Activated T-cell treated with anti-CD3 and anti-CD28 coated beads, Interleukin-2, amount 50 U/mL, for 24 hours (primary cell): ENCODE results near the gene FAM174C.

Source experiments
- DNase-seq: peaks from one replicate; pipeline ENCODE4 v3.0.0-alpha.2; 2020
- H3K27ac Mint-ChIP-seq: 2 replicates; pipeline ENCODE4 v1.8.0; 2020; ENCODE audit warnings: mild to moderate bottlenecking, mixed read lengths
- H3K27me3 Mint-ChIP-seq: 2 replicates; pipeline ENCODE4 v1.8.0; 2020; ENCODE audit warnings: mixed read lengths
- H3K36me3 Mint-ChIP-seq: 2 replicates; pipeline ENCODE4 v1.8.0; 2020; ENCODE audit warnings: low read depth, mixed read lengths
- H3K4me1 Mint-ChIP-seq: 2 replicates; pipeline ENCODE4 v1.8.0; 2020; ENCODE audit warnings: low read depth, mixed read lengths
- H3K4me3 Mint-ChIP-seq: 2 replicates; pipeline ENCODE4 v1.8.0; 2020; ENCODE audit warnings: mild to moderate bottlenecking, moderate library complexity, mixed read lengths
- H3K9me3 Mint-ChIP-seq: 2 replicates; pipeline ENCODE4 v1.8.0; 2020; ENCODE audit warnings: mixed read lengths

Gene FAM174C

DNA sequence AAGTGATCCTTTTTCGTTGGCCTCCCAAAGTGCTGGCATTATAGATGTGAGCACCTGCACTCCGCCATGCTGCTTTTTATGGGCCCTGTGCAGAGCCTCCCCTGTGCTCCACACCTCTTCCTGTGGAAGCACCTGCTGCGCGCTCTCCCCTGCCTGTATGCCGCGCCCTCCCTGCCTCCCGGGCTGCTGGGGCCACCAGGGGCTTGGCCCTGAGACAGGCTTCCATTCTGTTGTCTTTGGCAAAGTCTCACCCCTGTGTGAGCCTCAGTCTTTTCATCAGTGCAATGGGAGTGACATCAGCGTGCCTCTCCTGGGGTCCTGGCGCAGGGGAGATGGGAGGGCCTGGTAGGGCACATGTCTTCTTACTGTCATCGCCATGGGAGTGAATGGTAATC, 1.3 kb downstream of the FAM174C start:
- DNase-seq: peak; percentile 72
- Mint-ChIP-seq H3K4me3 (peak overlapping the region; percentile 81), H3K27me3 (no peaks in the 10 kb centered on the region), H3K4me1 (peaks cover 49% of the 10 kb centered on the region), H3K27ac (peak overlapping the region; percentile 95), H3K9me3 (no peaks in the 10 kb centered on the region), H3K36me3 (peaks cover 73% of the 10 kb centered on the region)

DNA sequence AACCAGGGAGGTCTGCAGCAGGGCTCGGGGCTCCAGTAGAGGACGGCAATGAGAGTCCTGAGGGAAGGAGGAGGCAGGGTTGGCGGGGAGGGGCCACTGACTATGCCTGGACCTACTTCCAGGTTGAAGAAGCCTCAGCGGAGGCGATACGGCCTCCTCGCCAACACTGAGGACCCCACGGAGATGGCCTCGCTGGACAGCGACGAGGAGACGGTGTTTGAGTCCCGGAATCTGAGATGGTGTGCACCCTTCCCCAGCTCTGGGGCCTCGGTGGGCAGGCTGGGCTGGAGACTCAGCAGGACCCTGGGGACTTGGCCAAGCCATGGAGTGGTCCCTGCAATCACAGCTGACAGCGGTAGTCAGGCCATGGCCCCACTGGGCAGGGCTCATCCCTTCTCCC, 1.7 kb downstream of the FAM174C start:
- no peak for DNase-seq
- Mint-ChIP-seq H3K36me3 (peaks cover 69% of the 10 kb centered on the region), H3K4me3 (peak overlapping the region; percentile 81), H3K9me3 (no peaks in the 10 kb centered on the region), H3K27ac (peak overlapping the region; percentile 95), H3K4me1 (peaks cover 45% of the 10 kb centered on the region), H3K27me3 (no peaks in the 10 kb centered on the region)

- H3K36me3 Mint-ChIP-seq: peaks cover 59% of the 10 kb centered on the region
- H3K4me3 Mint-ChIP-seq: peak overlapping the region; percentile 81
- peak overlapping the region; percentile 74 for H3K27ac Mint-ChIP-seq
Observed at GRCh38 chr19:1278074-1278473, 2.7 kb downstream of the FAM174C start.

DNA sequence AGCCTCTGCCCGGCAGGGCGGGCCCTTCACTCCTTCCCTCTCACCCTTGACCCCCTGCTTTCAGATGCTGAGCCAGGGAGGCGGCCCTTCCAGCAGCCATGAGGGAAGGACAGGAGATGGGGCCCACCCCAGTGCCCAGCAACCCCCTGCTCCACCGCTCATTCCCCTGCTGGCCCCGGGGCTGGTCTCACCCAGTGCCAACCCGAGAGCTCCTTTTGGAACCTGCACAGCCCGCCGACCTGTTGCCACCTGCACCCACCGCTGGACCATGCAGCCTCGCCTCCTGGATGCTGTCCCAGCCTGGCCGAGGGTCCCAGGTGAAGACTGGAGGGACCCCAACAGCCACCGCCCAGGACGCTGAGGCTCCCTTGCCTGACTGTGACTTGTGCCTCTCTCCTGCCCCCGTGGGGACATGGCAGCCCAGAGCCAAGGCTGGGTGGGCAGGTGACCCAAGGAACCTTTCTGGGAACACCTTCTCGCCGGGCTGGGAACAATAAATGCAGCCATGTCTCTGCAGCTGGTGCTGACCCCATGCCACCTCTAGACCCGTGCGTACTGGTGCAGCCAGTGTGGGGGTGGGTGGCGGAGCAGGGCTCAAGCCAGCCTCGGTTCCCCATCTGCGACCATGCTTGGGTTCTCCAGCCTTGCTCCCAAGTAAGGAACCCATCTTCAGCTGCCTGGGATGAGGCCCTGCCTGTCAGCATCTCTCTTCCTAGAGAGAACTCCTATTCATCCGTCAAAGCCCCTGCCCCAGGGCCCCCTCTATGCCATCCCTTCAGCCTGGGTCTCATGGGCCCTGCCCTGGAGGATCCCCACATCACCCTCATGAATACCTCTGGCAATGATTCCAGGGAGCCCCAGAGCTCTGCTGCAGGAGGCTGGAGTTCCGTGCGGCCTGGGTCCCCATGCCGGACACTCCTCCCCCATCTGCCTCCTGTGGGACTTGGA, 3.7 kb downstream of the FAM174C start:
- H3K4me1 Mint-ChIP-seq: peaks cover 27% of the 10 kb centered on the region
- H3K27ac Mint-ChIP-seq: peak overlapping the region; percentile 79
- H3K36me3 Mint-ChIP-seq: peaks cover 50% of the 10 kb centered on the region
- no peaks in the 10 kb centered on the region for H3K9me3 Mint-ChIP-seq
- H3K4me3 Mint-ChIP-seq: no peak overlapping the region
- DNase-seq: no peak
- H3K27me3 Mint-ChIP-seq: peaks cover 2% of the 10 kb centered on the region

More at GRCh38 chr19:1278074-1278473, 2.7 kb downstream of the FAM174C start:
- no peak for DNase-seq
- Mint-ChIP-seq H3K4me1 (peaks cover 36% of the 10 kb centered on the region), H3K27me3 (no peaks in the 10 kb centered on the region), H3K9me3 (no peaks in the 10 kb centered on the region)

GRCh38 chr19:1279782-1280341, 4.5 kb downstream of the FAM174C start:
- DNase-seq: peak; percentile 86
- peaks cover 41% of the 10 kb centered on the region for H3K36me3 Mint-ChIP-seq
- H3K27me3 Mint-ChIP-seq: peaks cover 11% of the 10 kb centered on the region
- H3K27ac Mint-ChIP-seq: peak overlapping the region; percentile 79
- H3K9me3 Mint-ChIP-seq: no peaks in the 10 kb centered on the region
- peaks cover 21% of the 10 kb centered on the region for H3K4me1 Mint-ChIP-seq
- H3K4me3 Mint-ChIP-seq: peak overlapping the region; percentile 33

- DNase-seq: no peak
- peaks cover 21% of the 10 kb centered on the region for H3K4me1 Mint-ChIP-seq
- H3K4me3 Mint-ChIP-seq: no peak overlapping the region
- no peak overlapping the region for H3K27ac Mint-ChIP-seq
- no peaks in the 10 kb centered on the region for H3K9me3 Mint-ChIP-seq
- peaks cover 16% of the 10 kb centered on the region for H3K27me3 Mint-ChIP-seq
- peaks cover 41% of the 10 kb centered on the region for H3K36me3 Mint-ChIP-seq
Observed at GRCh38 chr19:1280636-1281568, 5.6 kb downstream of the FAM174C start.

DNA sequence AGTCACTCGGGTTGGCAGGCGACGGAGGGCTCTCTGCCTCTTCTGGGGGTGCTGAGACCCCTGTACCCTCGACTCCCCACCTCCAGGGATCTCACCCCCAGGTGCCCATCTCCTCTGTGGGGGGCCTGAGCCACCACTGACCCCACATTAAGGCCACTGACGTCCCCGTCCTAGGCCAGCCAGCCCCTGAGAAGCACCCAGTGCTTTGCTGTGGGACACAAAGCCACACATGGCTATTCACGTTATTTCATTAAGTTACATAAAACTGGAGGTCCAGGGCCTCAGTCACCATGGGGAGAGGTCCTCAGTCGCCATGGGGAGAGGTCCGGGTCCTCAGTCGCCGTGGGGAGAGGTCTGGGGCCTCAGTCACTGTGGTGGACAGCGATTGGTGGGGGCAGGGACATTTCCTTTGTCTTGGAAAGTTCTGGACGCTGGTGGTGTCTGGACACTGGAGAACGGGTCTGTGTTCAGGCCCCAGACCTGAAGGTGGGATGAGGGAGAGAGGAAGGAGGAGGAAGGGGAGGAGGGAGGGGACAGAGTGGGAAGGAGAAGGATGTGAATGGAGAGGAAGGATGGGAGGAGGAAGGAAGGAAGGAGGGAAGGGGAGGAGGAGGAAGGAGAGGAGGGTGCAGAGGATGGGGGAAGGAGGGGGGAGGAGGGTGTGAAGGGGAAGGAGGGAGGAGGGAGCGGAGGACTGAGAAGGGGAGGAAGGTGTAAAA, 6.4 kb downstream of the FAM174C start:
- no peak for DNase-seq
- H3K27me3 Mint-ChIP-seq: peaks cover 20% of the 10 kb centered on the region
- no peak overlapping the region for H3K27ac Mint-ChIP-seq
- no peak overlapping the region for H3K4me3 Mint-ChIP-seq
- no peaks in the 10 kb centered on the region for H3K9me3 Mint-ChIP-seq
- H3K36me3 Mint-ChIP-seq: peaks cover 36% of the 10 kb centered on the region
- H3K4me1 Mint-ChIP-seq: peaks cover 21% of the 10 kb centered on the region

GRCh38 chr19:1282588-1283206, 7.4 kb downstream of the FAM174C start:
- no peak for DNase-seq
- Mint-ChIP-seq H3K4me3 (no peak overlapping the region), H3K9me3 (no peaks in the 10 kb centered on the region), H3K4me1 (peaks cover 15% of the 10 kb centered on the region), H3K27me3 (peaks cover 24% of the 10 kb centered on the region), H3K36me3 (peaks cover 27% of the 10 kb centered on the region), H3K27ac (no peak overlapping the region)

- DNase-seq: no peak
- Mint-ChIP-seq H3K36me3 (peaks cover 20% of the 10 kb centered on the region), H3K27ac (no peak overlapping the region), H3K4me3 (no peak overlapping the region), H3K27me3 (peaks cover 29% of the 10 kb centered on the region), H3K9me3 (no peaks in the 10 kb centered on the region), H3K4me1 (peaks cover 10% of the 10 kb centered on the region)
Observed at GRCh38 chr19:1283207-1283916, 8.0 kb downstream of the FAM174C start.

GRCh38 chr19:1283917-1284292, 8.6 kb downstream of the FAM174C start:
- Mint-ChIP-seq H3K9me3 (no peaks in the 10 kb centered on the region), H3K36me3 (peaks cover 16% of the 10 kb centered on the region), H3K4me1 (peaks cover 10% of the 10 kb centered on the region), H3K27me3 (peaks cover 31% of the 10 kb centered on the region), H3K4me3 (no peak overlapping the region), H3K27ac (no peak overlapping the region)
- no peak for DNase-seq

DNA sequence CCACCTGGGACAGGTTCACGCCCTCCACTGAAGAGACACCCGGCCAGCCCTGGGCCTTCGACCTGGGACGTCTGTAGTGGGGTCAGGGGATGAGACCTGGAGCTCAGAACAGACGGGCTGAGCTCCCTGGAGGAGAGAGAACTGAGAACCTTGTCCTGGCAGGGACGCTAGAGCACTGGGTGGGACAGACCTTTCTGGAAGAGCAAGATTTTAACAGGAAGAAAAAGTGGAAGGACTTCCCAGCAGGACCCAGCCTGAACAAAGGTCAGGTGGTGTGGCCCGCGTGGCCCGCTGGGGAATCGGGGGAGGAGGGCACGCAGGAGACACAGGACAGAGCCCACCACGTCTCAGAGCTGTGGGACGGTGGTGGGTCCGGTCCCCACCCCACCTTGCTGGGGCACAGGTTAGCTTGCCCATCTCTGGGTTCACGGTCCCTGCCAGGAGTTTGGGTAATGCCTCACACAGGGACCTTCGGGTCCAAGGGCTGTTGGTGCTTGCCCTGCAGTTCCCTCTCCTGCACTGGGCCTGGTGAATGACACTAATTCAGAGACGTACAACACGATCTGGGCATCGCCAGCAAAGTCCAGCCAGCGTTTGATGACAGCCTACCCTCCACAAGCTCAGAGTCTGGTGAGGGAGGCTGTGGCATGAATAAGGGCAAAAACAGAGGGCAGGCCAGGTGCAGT, 9.1 kb downstream of the FAM174C start:
- peaks cover 11% of the 10 kb centered on the region for H3K36me3 Mint-ChIP-seq
- H3K27me3 Mint-ChIP-seq: peaks cover 35% of the 10 kb centered on the region
- peak overlapping the region; percentile 1 for H3K4me3 Mint-ChIP-seq
- H3K4me1 Mint-ChIP-seq: peaks cover 10% of the 10 kb centered on the region
- no peaks in the 10 kb centered on the region for H3K9me3 Mint-ChIP-seq
- peak overlapping the region; percentile 1 for H3K27ac Mint-ChIP-seq
- DNase-seq: no peak

GRCh38 chr19:1284979-1285736, 9.8 kb downstream of the FAM174C start:
- no peaks in the 10 kb centered on the region for H3K9me3 Mint-ChIP-seq
- peak overlapping the region; percentile 1 for H3K27ac Mint-ChIP-seq
- H3K4me1 Mint-ChIP-seq: peaks cover 5% of the 10 kb centered on the region
- peak overlapping the region; percentile 1 for H3K4me3 Mint-ChIP-seq
- peaks cover 35% of the 10 kb centered on the region for H3K27me3 Mint-ChIP-seq
- DNase-seq: no peak
- peaks cover 4% of the 10 kb centered on the region for H3K36me3 Mint-ChIP-seq
